Breast epithelium (tissue), 3 donors: ENCODE measurements around the gene AKAP7.

Experiments used
- CTCF ChIP-seq, 3 donors: fragments of 450-650 bp; IDR thresholded peaks; one replicate each; pipeline ENCODE4 v1.5.1; 2016 to 2017; ENCODE audit warnings: antibody characterized with exemption in 3 of 3, mild to moderate bottlenecking in 3 of 3, moderate library complexity in 3 of 3
- POLR2A ChIP-seq: fragments of 450-650 bp; IDR thresholded peaks from one replicate; pipeline ENCODE4 v1.6.1; 2016; ENCODE audit warnings: antibody characterized with exemption, mild to moderate bottlenecking, moderate library complexity
- POLR2AphosphoS5 ChIP-seq, 3 donors: sonication (generic); formaldehyde crosslinking; IDR thresholded peaks; one replicate each; pipeline ENCODE4 v1.6.1; 2017; ENCODE audit warnings: antibody characterized with exemption in 3 of 3

DNA sequence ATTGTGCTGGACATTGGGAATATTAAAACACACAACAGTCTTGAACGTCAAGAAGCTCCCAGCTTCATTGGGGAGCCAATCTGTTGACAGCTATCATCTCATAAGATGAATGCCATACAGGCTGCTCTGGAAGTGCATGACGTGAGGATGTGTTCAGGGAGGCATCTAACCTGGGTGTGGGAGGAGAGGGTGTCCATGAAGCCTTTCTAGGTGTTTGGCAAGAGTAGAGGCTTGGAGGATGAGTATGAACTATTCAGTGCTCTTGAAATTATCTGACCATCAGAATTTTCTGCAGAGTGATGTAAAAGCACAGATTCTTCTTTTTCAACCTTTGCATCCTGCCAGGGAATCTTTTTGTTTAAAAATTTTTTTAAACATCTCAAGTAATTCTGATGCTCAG, 11.6 kb downstream of the AKAP7 start:
- TF ChIP-seq CTCF (IDR thresholded peaks at IDR 0.05): no peak
- no peak for TF ChIP-seq POLR2A
- TF ChIP-seq POLR2AphosphoS5 (IDR thresholded peaks at IDR 0.05): no peak
